GM12878 (cell line): ENCODE measurements around the gene NOCT. TPM values are rescaled to one million over a fixed set of nuclear protein-coding genes. Genes with fewer than 3 reads are reported as not detected.

Source experiments
- ATAC-seq: fragments of 200-7000 bp; cut with Tn5 transposase; 3 replicates; pipeline ENCODE4 v1.9.1; 2020; ENCODE audit warnings: mild to moderate bottlenecking, moderate library complexity
- BruUV-seq: library from RNA; stranded (reverse); fragments of 400-500 nt; replicated peaks from 2 replicates; lab custom pipeline; 2021; lab: Mats Ljungman, UMichigan
- CTCF ChIA-PET: fragments of 300-600 bp; sonication (Branson Sonifier 250); formaldehyde crosslinking; extraction: SDS; loops from one replicate; lab custom pipeline; 2021; ENCODE audit warnings: inconsistent platforms; lab: Yijun Ruan, JAX
- POLR2A ChIA-PET: fragments of 350-600 bp; formaldehyde crosslinking; extraction: SDS; loops from one replicate; lab custom pipeline; 2021; ENCODE audit warnings: inconsistent platforms; lab: Charles Lee
- RAD21 ChIA-PET: fragments of 300-600 bp; sonication (Branson Sonifier 250); formaldehyde crosslinking; loops from one replicate; lab custom pipeline; 2023; ENCODE audit warnings: antibody characterized with exemption; ENCODE audit not compliant: unreplicated experiment; lab: Charles Lee
- SMC1A ChIA-PET: fragments of 300-600 bp; sonication (Branson Sonifier 250); formaldehyde crosslinking; loops from one replicate; lab custom pipeline; 2023; ENCODE audit not compliant: unreplicated experiment, uncharacterized antibody; lab: Charles Lee
- DNase-seq: peaks from one replicate; pipeline ENCODE4 v3.0.0-alpha.2; 2011; ENCODE audit warnings: low read depth, low spot score
- FAIRE-seq: peaks from 3 replicates; lab custom pipeline; 2011; peaks lifted over from hg19 to GRCh38; lab: Jason Lieb, UNC
- H2AFZ ChIP-seq: 2 replicates; pipeline ENCODE4 v1.6.0; 2011; ENCODE audit warnings: low read depth, low read length, control low read depth; ENCODE audit not compliant: control insufficient read depth
- H3K27ac ChIP-seq: 2 replicates; pipeline ENCODE4 v1.5.1; 2011; ENCODE audit warnings: control low read depth; ENCODE audit not compliant: control insufficient read depth, insufficient read depth
- H3K27me3 ChIP-seq, 2 experiments: replicated peaks in 1 of 2; 2 replicates each; pipeline versions ENCODE4 v1.6.0 to v1.6.1; 2011; ENCODE audit warnings: low read length in 1 of 2; ENCODE audit not compliant: control insufficient read depth in 2 of 2, insufficient read depth in 2 of 2
- H3K36me3 ChIP-seq, 2 experiments: 2 replicates each; pipeline ENCODE4 v1.5.1; 2011; ENCODE audit warnings: low read length in 1 of 2; ENCODE audit not compliant: control insufficient read depth in 2 of 2, insufficient read depth in 2 of 2
- H3K4me1 ChIP-seq: 2 replicates; pipeline ENCODE4 v1.6.1; 2011; ENCODE audit warnings: mild to moderate bottlenecking, low read length, moderate library complexity, mixed read lengths; ENCODE audit not compliant: control insufficient read depth, insufficient read depth
- H3K4me2 ChIP-seq: 2 replicates; pipeline ENCODE4 v1.6.0; 2011; ENCODE audit warnings: control low read depth; ENCODE audit not compliant: control insufficient read depth, insufficient read depth
- H3K4me3 ChIP-seq: fragments of 200-600 bp; sonication (generic); 2 replicates; pipeline ENCODE4 v1.5.1; 2016
- H3K79me2 ChIP-seq: 2 replicates; pipeline ENCODE4 v1.6.0; 2011; ENCODE audit warnings: low read length; ENCODE audit not compliant: control insufficient read depth, insufficient read depth
- H3K9ac ChIP-seq: 2 replicates; pipeline ENCODE4 v1.8.0; 2011; ENCODE audit warnings: low read length, control low read depth, mixed read lengths; ENCODE audit not compliant: control insufficient read depth, insufficient read depth
- H3K9me3 ChIP-seq: replicated peaks from 3 replicates; pipeline ENCODE4 v1.5.1; 2011; ENCODE audit warnings: mild to moderate bottlenecking, low read length; ENCODE audit not compliant: control insufficient read depth, insufficient read depth
- H4K20me1 ChIP-seq: 2 replicates; pipeline ENCODE4 v1.6.0; 2011; ENCODE audit not compliant: control insufficient read depth, insufficient read depth
- ASH2L ChIP-seq: fragments of 300-600, 200-600 bp; sonication (generic); IDR thresholded peaks from 2 replicates; pipeline ENCODE4 v1.6.1; 2017; ENCODE audit warnings: low read depth, mild to moderate bottlenecking, borderline replicate concordance
- BACH1 ChIP-seq: fragments of 450-650 bp; IDR thresholded peaks from 2 replicates; pipeline ENCODE4 v1.6.1; 2017; ENCODE audit warnings: mild to moderate bottlenecking, borderline replicate concordance
- BCL11A ChIP-seq: IDR thresholded peaks from 2 replicates; pipeline ENCODE4 v1.6.1; 2011; ENCODE audit warnings: low read depth, low read length
- BMI1 ChIP-seq: fragments of 450-650 bp; IDR thresholded peaks from 2 replicates; pipeline ENCODE4 v1.6.1; 2016; ENCODE audit warnings: mild to moderate bottlenecking, moderate library complexity, borderline replicate concordance
- GABPA ChIP-seq: IDR thresholded peaks from 2 replicates; pipeline ENCODE4 v1.6.1; 2014; ENCODE audit warnings: antibody characterized with exemption, low read depth, mild to moderate bottlenecking, inconsistent platforms
- HCFC1 ChIP-seq: fragments of 150-350 bp; IDR thresholded peaks from 2 replicates; pipeline ENCODE4 v1.6.1; 2014; ENCODE audit warnings: low read length
- IKZF1 ChIP-seq: fragments of 450-650 bp; conservative IDR thresholded peaks from 2 replicates; pipeline ENCODE4 v1.6.1; 2017; ENCODE audit warnings: antibody characterized with exemption, mild to moderate bottlenecking
- JUNB ChIP-seq: IDR thresholded peaks from 2 replicates; pipeline ENCODE4 v1.6.1; 2016; ENCODE audit warnings: antibody characterized with exemption, mild to moderate bottlenecking
- JUND ChIP-seq: IDR thresholded peaks from 2 replicates; pipeline ENCODE4 v1.6.1; 2012; ENCODE audit warnings: low read depth, mild to moderate bottlenecking, low read length, improper control_type of control experiment, moderate library complexity
- MYC ChIP-seq: IDR thresholded peaks from 2 replicates; pipeline ENCODE4 v1.6.1; 2011; ENCODE audit warnings: mild to moderate bottlenecking, low read length, moderate library complexity, inconsistent platforms; ENCODE audit not compliant: insufficient read depth, insufficient replicate concordance, insufficient read length, severe bottlenecking
- PAX5 ChIP-seq: IDR thresholded peaks from 2 replicates; pipeline ENCODE4 v1.6.1; 2011; ENCODE audit warnings: low read depth, low read length, borderline replicate concordance
- PRDM15 ChIP-seq: fragments of 450-650 bp; formaldehyde crosslinking; IDR thresholded peaks from 2 replicates; pipeline ENCODE4 v1.4.0; 2020; ENCODE audit warnings: mild to moderate bottlenecking, moderate library complexity
- RELB ChIP-seq: fragments of 450-650 bp; IDR thresholded peaks from 2 replicates; pipeline ENCODE4 v1.6.1; 2017; ENCODE audit warnings: low read depth, mild to moderate bottlenecking, moderate library complexity
- SIN3A ChIP-seq: IDR thresholded peaks from 2 replicates; pipeline ENCODE4 v1.6.1; 2012; ENCODE audit warnings: low read depth, low read length, improper control_type of control experiment
- ZBTB33 ChIP-seq: fragments of 450-650 bp; IDR thresholded peaks from 2 replicates; pipeline ENCODE4 v1.6.1; 2017; ENCODE audit warnings: mild to moderate bottlenecking
- WGBS: methylation state at CpG from one replicate; pipeline ENCODE4 v1.1.6; 2016; ENCODE audit warnings: low lambda C conversion rate; ENCODE audit not compliant: insufficient replicate concordance, insufficient coverage; ENCODE audit errors: missing lambda C conversion rate; 5-methylcytosine and 5-hydroxymethylcytosine counted together
- in situ Hi-C: fragments of 300-500 bp; cut with MboI; formaldehyde crosslinking; loops from 9 replicates; pipeline ENCODE4 v1.14.3; 2018; ENCODE audit warnings: mixed read lengths
- intact Hi-C: fragments of 100-400 bp; cut with micrococcal nuclease; formaldehyde crosslinking; loops from one replicate; pipeline ENCODE4 v1.14.2; 2022; ENCODE audit not compliant: unreplicated experiment
- polyA plus RNA-seq, 11 experiments: library from polyadenylated mRNA; depleted of rRNA in 4 of 11; unstranded in 6 of 11; stranded (reverse) in 5 of 11; fragments of >200 nt; fragmentation: Nextera tagmentation in 4 of 11; fragmentation: Illumina TruSeq in 1 of 11; extraction: Ambion mirVana in 4 of 11; extraction: Trizol in 1 of 11; gene quantifications; 1 replicate in 1 of 11; 2 replicates in 10 of 11; pipeline versions ENCODE4 v1.2.1 to v1.2.3, GENCODE V29; 2011 to 2016; ENCODE audit warnings: inconsistent platforms in 2 of 11, missing spikeins in 2 of 11, low read depth in 1 of 11
- total RNA-seq, 4 experiments: library from RNA; depleted of rRNA in 3 of 4; stranded (reverse); fragments of >200 nt in 3 of 4; fragmentation: Illumina TruSeq in 1 of 4; extraction: Trizol in 1 of 4; gene quantifications; 2 replicates each; pipeline versions ENCODE4 v1.2.1 to v1.2.3, GENCODE V29; 2013 to 2021

Gene NOCT
- total and polyA plus RNA-seq, 10 of the 15 experiments (the other 5 are each of a cell fraction or from before 2014, with no cell fraction given), result 1.4 to 17.6 (median 8.1) TPM

DNA sequence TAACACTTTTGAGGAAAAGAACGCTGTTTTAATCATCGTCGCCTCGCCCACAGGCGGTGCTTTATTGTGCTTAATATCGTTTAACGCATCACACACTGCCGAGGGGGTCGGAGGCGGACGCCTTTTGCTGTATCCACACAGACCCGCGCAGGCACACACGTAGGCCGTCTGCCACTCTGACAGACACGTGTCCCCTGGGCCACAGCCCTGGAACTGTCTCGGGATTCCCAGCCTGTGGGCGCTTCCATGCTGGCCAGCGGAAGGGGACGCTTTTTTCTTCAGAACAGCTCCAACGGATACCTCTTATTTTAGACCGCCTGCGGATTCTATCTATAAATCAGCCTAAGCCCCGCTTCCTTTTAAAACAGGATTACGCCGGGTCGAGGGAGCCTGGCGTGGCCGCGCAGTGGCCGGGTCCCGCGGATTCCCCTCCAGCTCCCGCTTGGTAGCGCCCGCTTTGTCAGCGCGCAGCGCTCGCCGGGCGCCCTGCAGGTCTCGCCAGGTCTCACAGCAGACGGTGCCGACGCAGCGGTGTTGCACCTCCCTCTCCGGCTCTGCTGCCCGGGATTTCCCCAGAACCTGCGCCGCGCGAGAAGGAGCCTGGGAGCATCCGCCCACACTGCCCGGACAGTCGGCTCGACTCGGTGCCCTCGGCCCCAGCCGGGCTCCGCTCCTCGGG lies at the start of gene NOCT (continued):
- no peak for TF ChIP-seq PRDM15 (CRISPR knock-in tag)
- peak; percentile 3; the same call in 1 of the 2 replicates for TF ChIP-seq HCFC1
- peak; percentile 69; the same call in 1 of the 2 replicates for TF ChIP-seq PAX5
- peak; percentile 99 for TF ChIP-seq JUND
- TF ChIP-seq SIN3A, result 0 out of 2 replicates have a peak, but pooled peaks have one; percentile 2

DNA sequence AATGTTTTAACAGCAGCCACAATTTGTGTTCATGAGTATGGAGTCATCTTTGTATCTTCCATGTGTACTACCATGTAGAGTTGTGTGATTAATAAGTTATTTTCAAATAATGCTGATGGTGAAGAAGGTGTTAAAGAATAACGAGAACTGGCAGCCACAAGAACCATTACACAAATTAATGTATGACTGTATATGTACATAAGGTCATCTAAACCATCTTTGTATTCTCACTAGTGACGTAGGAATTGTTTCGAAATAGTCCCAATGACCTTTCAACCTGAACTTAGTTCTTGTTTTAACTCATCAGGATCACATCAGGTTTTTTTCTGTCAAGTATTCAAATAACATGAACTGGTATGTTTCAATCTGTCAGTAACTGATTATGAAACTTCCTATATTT lies 48.3 kb upstream of the NOCT start:
- Histone ChIP-seq H3K4me1 (no peaks in the 10 kb centered on the region), H3K79me2 (no peaks in the 10 kb centered on the region), H3K27me3 (no peaks in the 10 kb centered on the region; a peak in 1 of 4 replicates), H2AFZ (no peak overlapping the region), H3K9ac (no peak overlapping the region), H3K4me2 (no peak overlapping the region), H3K36me3 (no peaks in the 10 kb centered on the region), H4K20me1 (no peaks in the 10 kb centered on the region), H3K9me3 (no peaks in the 10 kb centered on the region), H3K27ac (no peak overlapping the region), H3K4me3 (no peak overlapping the region)
- ATAC-seq (peak; percentile 98), FAIRE-seq (peak; percentile 78), DNase-seq (peak; percentile 63)
- SMC1A ChIA-PET, result no interaction called here
- CTCF ChIA-PET, result no interaction called here
- WGBS, result 2% methylated on average over 3 of the region's 3 CpGs
- RAD21 ChIA-PET, result no interaction called here
- intact Hi-C loops (loop anchor here (2.0 kb wide), 1 partner anchor 47 kb away; the partner anchor contains the start of gene NOCT), in situ Hi-C loops (no loop called here)
- POLR2A ChIA-PET, result interaction anchor here (0.6 kb wide), 1 partner anchor 115 kb away, joined by 7 read pairs; no protein-coding TSS in a partner anchor
- BruUV-seq, result no TSS peak
- TF ChIP-seq BACH1 (peak; percentile 58; the same call in 1 of the 2 replicates), ASH2L (no peak), ZBTB33 (no peak), MYC (no peak), JUNB (peak; percentile 72), RELB (peak; percentile 60; the same call in 1 of the 2 replicates), BMI1 (peak; percentile 88), GABPA (no peak), IKZF1 (peak; percentile 81), BCL11A (peak; percentile 51; the same call in 1 of the 2 replicates)
